Measurements from ENCODE around the gene SNRNP27.

GRCh38 chr2:69944756-69945155 is 51.0 kb downstream of the SNRNP27 start:
- TF ChIP-seq, protein P1, sequence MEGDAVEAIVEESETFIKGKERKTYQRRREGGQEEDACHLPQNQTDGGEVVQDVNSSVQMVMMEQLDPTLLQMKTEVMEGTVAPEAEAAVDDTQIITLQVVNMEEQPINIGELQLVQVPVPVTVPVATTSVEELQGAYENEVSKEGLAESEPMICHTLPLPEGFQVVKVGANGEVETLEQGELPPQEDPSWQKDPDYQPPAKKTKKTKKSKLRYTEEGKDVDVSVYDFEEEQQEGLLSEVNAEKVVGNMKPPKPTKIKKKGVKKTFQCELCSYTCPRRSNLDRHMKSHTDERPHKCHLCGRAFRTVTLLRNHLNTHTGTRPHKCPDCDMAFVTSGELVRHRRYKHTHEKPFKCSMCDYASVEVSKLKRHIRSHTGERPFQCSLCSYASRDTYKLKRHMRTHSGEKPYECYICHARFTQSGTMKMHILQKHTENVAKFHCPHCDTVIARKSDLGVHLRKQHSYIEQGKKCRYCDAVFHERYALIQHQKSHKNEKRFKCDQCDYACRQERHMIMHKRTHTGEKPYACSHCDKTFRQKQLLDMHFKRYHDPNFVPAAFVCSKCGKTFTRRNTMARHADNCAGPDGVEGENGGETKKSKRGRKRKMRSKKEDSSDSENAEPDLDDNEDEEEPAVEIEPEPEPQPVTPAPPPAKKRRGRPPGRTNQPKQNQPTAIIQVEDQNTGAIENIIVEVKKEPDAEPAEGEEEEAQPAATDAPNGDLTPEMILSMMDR (IDR thresholded peaks at IDR 0.05 in 4 of 5, conservative IDR thresholded peaks at IDR 0.05 in 1 of 5), result no peak
- no peak for TF ChIP-seq POLR2A (IDR thresholded peaks at IDR 0.05)

All from gastrocnemius medialis (tissue), 4 donors.